Neuronal stem cell (in vitro differentiated cells): ENCODE measurements around the gene FAM168A.
"Not testable (repeated sequence)": the region's sequence is repeated elsewhere in the genome, so short reads cannot be mapped to it uniquely, and the experiment has no call there.

Source experiments
- DNase-seq: peaks from one replicate; pipeline ENCODE4 v3.0.0-alpha.2; 2013; ENCODE audit warnings: low spot score
- H2AFZ ChIP-seq: one replicate; pipeline ENCODE4 v1.6.1; 2013; ENCODE audit warnings: mild to moderate bottlenecking, low read length, inconsistent platforms
- H2AK5ac ChIP-seq: 2 replicates; pipeline ENCODE4 v1.6.1; 2013; ENCODE audit warnings: low read depth, mild to moderate bottlenecking, inconsistent platforms, low read length, moderate library complexity, mixed read lengths
- H2BK120ac ChIP-seq: 2 replicates; pipeline ENCODE4 v1.6.1; 2013; ENCODE audit warnings: low read depth, mild to moderate bottlenecking, inconsistent platforms, low read length, moderate library complexity, mixed read lengths
- H2BK12ac ChIP-seq: one replicate; pipeline ENCODE4 v1.6.1; 2013; ENCODE audit warnings: low read length, inconsistent platforms
- H2BK15ac ChIP-seq: 2 replicates; pipeline ENCODE4 v1.6.1; 2013; ENCODE audit warnings: mild to moderate bottlenecking, low read length, inconsistent platforms, mixed read lengths
- H2BK5ac ChIP-seq: one replicate; pipeline ENCODE4 v1.6.1; 2013; ENCODE audit warnings: inconsistent platforms, mild to moderate bottlenecking, low read length, moderate library complexity
- H3K14ac ChIP-seq: one replicate; pipeline ENCODE4 v1.6.1; 2013; ENCODE audit warnings: low read length, inconsistent platforms
- H3K18ac ChIP-seq: 2 replicates; pipeline ENCODE4 v1.6.1; 2013; ENCODE audit warnings: low read length, inconsistent platforms
- H3K23ac ChIP-seq: 2 replicates; pipeline ENCODE4 v1.6.1; 2013; ENCODE audit warnings: low read depth, mild to moderate bottlenecking, mixed read lengths, low read length, inconsistent platforms; ENCODE audit not compliant: poor library complexity
- H3K27ac ChIP-seq: replicated peaks from 3 replicates; pipeline ENCODE4 v1.5.1; 2013; ENCODE audit warnings: low read length, inconsistent platforms
- H3K27me3 ChIP-seq, 3 experiments: 2 replicates each; pipeline ENCODE4 v1.6.1; 2013; ENCODE audit warnings: low read length in 3 of 3, mild to moderate bottlenecking in 2 of 3, inconsistent platforms in 1 of 3, low read depth in 1 of 3, mixed read lengths in 1 of 3, moderate library complexity in 1 of 3; ENCODE audit not compliant: control insufficient read depth in 3 of 3, insufficient read depth in 3 of 3
- H3K36me3 ChIP-seq, 2 donors: replicated peaks in 1 of 2; 2 replicates each; pipeline ENCODE4 v1.6.1; 2013; ENCODE audit warnings: low read length in 2 of 2; ENCODE audit not compliant: control insufficient read depth in 2 of 2, insufficient read depth in 2 of 2
- H3K4ac ChIP-seq: 2 replicates; pipeline ENCODE4 v1.6.1; 2013; ENCODE audit warnings: inconsistent platforms, mild to moderate bottlenecking, low read length, moderate library complexity
- H3K4me1 ChIP-seq, 2 donors: 1 replicate in 1 of 2; 2 replicates in 1 of 2; pipeline ENCODE4 v1.6.1; 2013; ENCODE audit warnings: low read length in 2 of 2, low read depth in 1 of 2; ENCODE audit not compliant: control insufficient read depth in 2 of 2, insufficient read depth in 1 of 2
- H3K4me2 ChIP-seq: one replicate; pipeline ENCODE4 v1.6.1; 2013; ENCODE audit warnings: mild to moderate bottlenecking, low read length, inconsistent platforms; ENCODE audit not compliant: insufficient read depth, poor library complexity, severe bottlenecking
- H3K4me3 ChIP-seq, 2 donors: 2 replicates each; pipeline ENCODE4 v1.5.1; 2013; ENCODE audit warnings: low read length in 2 of 2, mild to moderate bottlenecking in 2 of 2, inconsistent platforms in 1 of 2, moderate library complexity in 1 of 2
- H3K79me1 ChIP-seq: one replicate; pipeline ENCODE4 v1.6.1; 2013; ENCODE audit warnings: low read depth, mild to moderate bottlenecking, inconsistent platforms, low read length, moderate library complexity
- H3K9ac ChIP-seq: one replicate; pipeline ENCODE4 v1.6.1; 2013; ENCODE audit warnings: mild to moderate bottlenecking, low read depth, low read length, inconsistent platforms; ENCODE audit not compliant: poor library complexity
- H3K9me3 ChIP-seq, 2 donors: replicated peaks in 1 of 2; 2 replicates each; pipeline versions ENCODE3 to v1.6.1; 2013; ENCODE audit warnings: low read length in 2 of 2, mild to moderate bottlenecking in 2 of 2, inconsistent platforms in 1 of 2, low read depth in 1 of 2, mixed read lengths in 1 of 2, moderate library complexity in 1 of 2; ENCODE audit not compliant: control insufficient read depth in 2 of 2, insufficient read depth in 1 of 2
- H4K8ac ChIP-seq: one replicate; pipeline ENCODE4 v1.6.1; 2013; ENCODE audit warnings: low read depth, mild to moderate bottlenecking, inconsistent platforms, low read length, moderate library complexity
- H4K91ac ChIP-seq: one replicate; pipeline ENCODE4 v1.6.1; 2013; ENCODE audit warnings: low read length, low read depth, mild to moderate bottlenecking, inconsistent platforms; ENCODE audit not compliant: poor library complexity
- WGBS, 2 donors: extraction: QIAGEN DNeasy Blood & Tissue Kit; methylation state at CpG; one replicate each; pipeline ENCODE4 v1.1.7; 2013; ENCODE audit warnings: missing lambda C conversion rate in 2 of 2, mixed read lengths in 1 of 2; ENCODE audit not compliant: insufficient read length in 2 of 2, insufficient replicate concordance in 1 of 2; ENCODE audit errors: extremely low coverage in 2 of 2; 5-methylcytosine and 5-hydroxymethylcytosine counted together

FAM168A gene

GRCh38 chr11:73445980-73446379 lies 151.9 kb downstream of the FAM168A start:
- Histone ChIP-seq H4K8ac (no peak overlapping the region), H2BK120ac (no peak overlapping the region), H2BK5ac (no peak overlapping the region), H3K9me3 (no peaks in the 10 kb centered on the region), H4K91ac (no peak overlapping the region), H3K23ac (no peak overlapping the region), H2AFZ (no peak overlapping the region), H3K79me1 (no peaks in the 10 kb centered on the region), H3K36me3 (peaks cover 0 to 2% of the 10 kb centered on the region in 2 donors), H3K14ac (no peak overlapping the region), H3K4me2 (no peak overlapping the region), H3K27me3 (no peaks in the 10 kb centered on the region), H2AK5ac (no peak overlapping the region), H3K9ac (no peak overlapping the region), H3K27ac (no peak overlapping the region), H3K4ac (no peak overlapping the region), H2BK12ac (no peak overlapping the region), H3K18ac (no peak overlapping the region), H2BK15ac (no peak overlapping the region), H3K4me3 (no peak overlapping the region), H3K4me1 (peaks cover 0 to 6% of the 10 kb centered on the region in 2 donors)
- no peak for DNase-seq

- no peak overlapping the region for H4K91ac ChIP-seq
- no peak overlapping the region for H2BK120ac ChIP-seq
- H3K36me3 ChIP-seq = peaks cover 0 to 2% of the 10 kb centered on the region in 2 donors
- no peak overlapping the region for H2BK5ac ChIP-seq
- no peak overlapping the region for H3K4me2 ChIP-seq
- H3K4me3 ChIP-seq = no peak overlapping the region
- WGBS, 2 donors = no CpG with 5 or more reads among the region's 5 CpGs
- H3K9ac ChIP-seq = no peak overlapping the region
- H2BK15ac ChIP-seq = no peak overlapping the region
- no peaks in the 10 kb centered on the region for H3K27me3 ChIP-seq
- no peak overlapping the region for H3K18ac ChIP-seq
- H3K79me1 ChIP-seq = no peaks in the 10 kb centered on the region
- H3K9me3 ChIP-seq = no peaks in the 10 kb centered on the region
- no peak overlapping the region for H2AFZ ChIP-seq
- DNase-seq = no peak
- no peak overlapping the region for H4K8ac ChIP-seq
- no peak overlapping the region for H2AK5ac ChIP-seq
- H3K14ac ChIP-seq = no peak overlapping the region
- no peak overlapping the region for H3K23ac ChIP-seq
- no peak overlapping the region for H3K4ac ChIP-seq
- no peak overlapping the region for H3K27ac ChIP-seq
- H3K4me1 ChIP-seq = peaks cover 0 to 22% of the 10 kb centered on the region in 2 donors
- no peak overlapping the region for H2BK12ac ChIP-seq
These were observed 158.7 kb downstream of the FAM168A start for GRCh38 chr11:73439002-73439843.

GRCh38 chr11:73436859-73437258 lies 161.1 kb downstream of the FAM168A start:
- H4K91ac ChIP-seq, H3K14ac ChIP-seq, H3K23ac ChIP-seq, H2AFZ ChIP-seq, H3K36me3 ChIP-seq, H4K8ac ChIP-seq, H3K9me3 ChIP-seq, H2BK15ac ChIP-seq, H2BK12ac ChIP-seq, DNase-seq, H3K4me2 ChIP-seq, H3K27me3 ChIP-seq, H2BK120ac ChIP-seq, H3K18ac ChIP-seq, H3K4me3 ChIP-seq, H2BK5ac ChIP-seq, H3K79me1 ChIP-seq, H3K4ac ChIP-seq, H3K9ac ChIP-seq, H2AK5ac ChIP-seq, H3K27ac ChIP-seq: not testable (repeated sequence)
- no CpG with 5 or more reads among the region's 4 CpGs for WGBS, 2 donors
- H3K4me1 ChIP-seq = peaks cover 0 to 18% of the 10 kb centered on the region in 2 donors

DNA sequence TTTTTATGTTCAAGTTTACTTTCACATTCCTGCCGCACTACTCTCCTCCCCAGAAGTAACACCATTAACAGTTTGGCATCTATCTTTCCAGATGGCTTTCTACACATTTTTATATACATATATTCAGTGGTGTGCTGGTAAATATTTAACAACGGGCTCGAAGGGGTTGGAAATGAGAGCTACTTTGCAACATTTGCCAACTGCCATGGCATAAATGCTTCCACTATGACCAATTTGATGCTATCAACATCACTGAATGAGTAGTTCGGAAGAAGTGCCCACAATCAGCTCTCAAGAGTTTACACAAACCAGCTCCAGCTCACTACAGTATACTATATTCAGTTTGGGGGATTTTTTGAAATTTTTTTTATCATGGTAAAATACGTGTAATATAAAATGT lies 166.5 kb downstream of the FAM168A start:
- Histone ChIP-seq H3K4ac (no peak overlapping the region), H3K36me3 (peaks cover 0 to 12% of the 10 kb centered on the region in 2 donors), H2AK5ac (no peak overlapping the region), H3K4me3 (no peak overlapping the region), H3K9ac (no peak overlapping the region), H4K91ac (no peak overlapping the region), H3K18ac (no peak overlapping the region), H3K14ac (no peak overlapping the region), H3K23ac (no peak overlapping the region), H3K27ac (no peak overlapping the region), H2BK15ac (no peak overlapping the region), H3K4me2 (no peak overlapping the region), H3K27me3 (no peaks in the 10 kb centered on the region), H2BK120ac (no peak overlapping the region), H4K8ac (no peak overlapping the region), H3K79me1 (no peaks in the 10 kb centered on the region), H2BK12ac (no peak overlapping the region), H2BK5ac (no peak overlapping the region), H2AFZ (no peak overlapping the region), H3K4me1 (peaks cover 0 to 9% of the 10 kb centered on the region in 2 donors), H3K9me3 (no peaks in the 10 kb centered on the region)
- no peak for DNase-seq
- no CpG with 5 or more reads among the region's 5 CpGs for WGBS, 2 donors
